Measurements from ENCODE around the gene CREB3.

DNA sequence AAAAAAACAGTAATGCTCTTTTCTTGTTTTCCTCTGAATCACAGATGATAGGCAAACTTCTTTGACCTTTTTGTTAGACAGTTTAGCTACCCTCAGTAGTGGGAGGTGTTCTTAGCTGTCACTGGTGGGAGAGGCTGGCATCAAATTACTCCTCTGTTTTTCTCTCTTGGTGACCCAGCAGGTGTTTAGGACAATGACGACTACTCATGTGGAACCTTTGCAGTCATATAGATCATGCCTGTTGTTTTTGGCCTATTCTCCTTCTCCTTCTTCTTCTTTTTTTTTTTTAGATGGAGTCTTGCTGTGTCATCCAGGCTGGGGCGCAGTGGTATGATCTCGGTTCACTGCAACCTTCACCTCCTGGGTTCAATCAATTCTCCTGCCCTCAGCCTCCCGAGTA lies 43.6 kb downstream of the CREB3 start:
- TF ChIP-seq, protein P1, sequence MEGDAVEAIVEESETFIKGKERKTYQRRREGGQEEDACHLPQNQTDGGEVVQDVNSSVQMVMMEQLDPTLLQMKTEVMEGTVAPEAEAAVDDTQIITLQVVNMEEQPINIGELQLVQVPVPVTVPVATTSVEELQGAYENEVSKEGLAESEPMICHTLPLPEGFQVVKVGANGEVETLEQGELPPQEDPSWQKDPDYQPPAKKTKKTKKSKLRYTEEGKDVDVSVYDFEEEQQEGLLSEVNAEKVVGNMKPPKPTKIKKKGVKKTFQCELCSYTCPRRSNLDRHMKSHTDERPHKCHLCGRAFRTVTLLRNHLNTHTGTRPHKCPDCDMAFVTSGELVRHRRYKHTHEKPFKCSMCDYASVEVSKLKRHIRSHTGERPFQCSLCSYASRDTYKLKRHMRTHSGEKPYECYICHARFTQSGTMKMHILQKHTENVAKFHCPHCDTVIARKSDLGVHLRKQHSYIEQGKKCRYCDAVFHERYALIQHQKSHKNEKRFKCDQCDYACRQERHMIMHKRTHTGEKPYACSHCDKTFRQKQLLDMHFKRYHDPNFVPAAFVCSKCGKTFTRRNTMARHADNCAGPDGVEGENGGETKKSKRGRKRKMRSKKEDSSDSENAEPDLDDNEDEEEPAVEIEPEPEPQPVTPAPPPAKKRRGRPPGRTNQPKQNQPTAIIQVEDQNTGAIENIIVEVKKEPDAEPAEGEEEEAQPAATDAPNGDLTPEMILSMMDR (conservative IDR thresholded peaks at IDR 0.05; ENCODE audit: low read depth, low read length), result no peak
- TF ChIP-seq EZH2 (IDR thresholded peaks at IDR 0.05; ENCODE audit: low read length, unreplicated experiment), result no peak
